Inferior parietal cortex (tissue), 1 donor: ENCODE measurements around the gene LCOR.

Source experiments
- DNase-seq: peaks from one replicate; pipeline ENCODE4 v3.0.0-alpha.2; 2016; ENCODE audit errors: extremely low spot score

Gene LCOR

DNA sequence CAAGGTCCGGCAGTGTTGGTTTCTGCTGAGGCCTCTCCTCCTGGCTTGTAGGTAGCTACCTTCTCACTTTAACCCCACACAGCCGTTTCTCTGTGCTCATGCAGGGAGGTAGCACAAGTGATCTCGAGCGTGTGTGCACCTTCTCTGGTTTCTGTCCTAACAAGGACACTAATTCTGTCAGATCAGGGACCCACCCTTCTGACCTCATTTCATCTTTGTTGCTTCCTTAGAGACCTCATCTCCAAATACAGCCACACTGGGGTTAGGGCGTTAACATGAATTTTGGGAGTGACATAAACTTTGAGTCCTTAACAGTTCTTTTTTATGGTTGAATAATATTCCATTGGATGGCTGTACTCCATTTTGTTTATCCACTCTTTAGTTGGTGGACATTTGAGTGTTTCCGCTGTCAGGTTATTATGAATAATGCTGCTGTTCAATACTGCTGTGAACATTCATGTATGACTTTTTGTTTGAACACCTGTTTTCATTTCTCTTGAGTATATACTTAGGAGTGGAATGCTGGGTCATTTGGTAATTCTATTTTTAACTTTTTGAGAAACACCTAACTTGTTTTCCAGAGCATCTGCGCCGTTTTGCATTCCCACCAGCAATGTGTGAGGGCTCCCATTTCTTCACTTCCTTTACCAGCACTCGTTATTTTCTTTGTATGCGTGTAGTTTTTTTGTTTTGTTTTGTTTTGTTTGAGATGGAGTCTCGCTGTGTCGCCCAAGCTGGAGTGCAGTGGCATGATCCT is 57.5 kb downstream of the LCOR start:
- DNase-seq = no peak

DNA sequence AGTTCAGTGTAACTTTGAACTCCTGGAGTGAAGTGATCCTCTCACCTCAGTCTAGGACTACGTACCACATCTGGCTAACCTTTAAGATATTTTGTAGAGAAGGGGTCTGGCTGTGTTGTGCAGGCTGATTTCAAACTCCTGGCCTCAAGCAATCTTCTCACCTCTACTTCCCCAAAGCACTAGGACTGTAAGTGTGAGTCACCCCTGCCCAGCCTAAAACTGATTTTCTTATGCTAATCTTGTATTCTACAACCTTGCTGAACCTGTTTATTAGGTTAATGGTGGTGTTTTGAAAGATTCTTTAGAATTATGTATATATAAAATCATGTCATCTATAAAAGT is 58.0 kb downstream of the LCOR start:
- no peak for DNase-seq

DNA sequence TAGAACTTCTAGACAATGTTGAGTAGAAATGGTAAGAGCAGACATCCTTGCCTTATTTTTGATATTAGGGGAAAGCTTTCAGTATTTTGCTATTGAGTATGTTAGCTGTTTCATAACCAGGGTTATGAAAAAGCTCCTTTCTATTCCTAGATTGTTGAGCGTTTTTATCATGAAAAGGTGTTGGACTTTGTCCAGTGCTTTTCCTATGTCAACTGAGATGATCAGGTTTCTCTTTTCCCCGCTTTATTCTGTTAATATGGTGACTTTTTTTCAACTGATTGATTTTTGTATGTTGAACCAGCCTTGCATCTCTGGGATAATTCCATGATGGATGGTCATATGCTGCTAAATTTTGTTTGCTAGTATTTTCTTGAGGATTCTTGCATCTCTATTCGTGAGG is 58.5 kb downstream of the LCOR start:
- no peak for DNase-seq

DNA sequence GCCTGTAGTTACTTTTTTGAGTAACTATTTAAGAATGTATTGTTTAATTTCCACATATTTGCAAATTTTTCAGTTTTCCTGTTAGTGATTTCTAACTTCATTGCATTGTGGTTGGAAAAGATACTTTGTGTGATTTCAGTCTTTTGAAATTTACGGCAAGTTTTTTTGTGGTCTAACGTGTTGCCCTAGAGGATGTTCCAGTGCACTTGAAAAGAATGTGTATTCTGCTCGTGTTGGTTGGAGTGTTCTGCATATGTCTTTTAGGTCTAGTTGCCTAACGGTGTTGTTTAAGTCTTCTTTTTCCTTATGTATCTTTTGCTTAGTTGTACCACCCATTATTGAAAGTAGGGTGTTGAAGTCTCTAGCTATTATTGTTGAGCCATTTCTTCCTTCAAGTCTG is 59.7 kb downstream of the LCOR start:
- no peak for DNase-seq

DNA sequence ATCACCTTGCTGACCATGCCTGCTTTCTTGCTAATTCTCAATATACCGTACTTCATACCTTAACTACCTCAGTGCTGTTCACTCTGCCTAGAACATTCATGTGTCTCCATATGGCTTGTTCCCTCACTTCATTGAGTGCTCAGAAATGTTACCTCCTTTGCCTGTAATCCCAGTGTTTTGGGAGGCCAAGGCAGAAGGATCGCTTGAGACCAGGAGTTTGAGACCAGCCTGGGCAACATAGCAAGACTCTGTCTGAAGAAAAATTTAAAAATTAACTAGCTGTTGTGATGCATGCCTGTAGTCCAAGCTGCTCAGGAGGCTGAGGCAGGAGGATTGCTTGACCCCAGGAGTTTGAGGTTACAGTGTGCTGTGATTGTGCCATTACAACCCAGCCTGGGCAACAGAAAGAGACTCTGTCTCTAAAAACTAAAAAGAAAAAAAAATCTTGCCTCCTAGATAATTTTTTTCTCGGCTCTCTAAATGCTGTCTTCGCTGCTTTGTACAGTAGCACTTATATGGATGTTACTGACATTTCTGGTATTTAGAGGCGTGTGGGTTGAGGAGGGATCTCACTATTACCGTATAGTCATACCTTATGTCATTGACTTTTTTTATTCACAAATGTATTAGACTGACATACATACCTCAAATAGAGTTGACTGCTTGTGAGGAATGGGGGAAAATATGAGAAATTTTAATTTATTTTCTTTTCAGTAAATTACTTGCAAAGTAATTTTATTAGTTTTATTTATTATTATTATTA is 63.7 kb downstream of the LCOR start:
- no peak for DNase-seq

DNA sequence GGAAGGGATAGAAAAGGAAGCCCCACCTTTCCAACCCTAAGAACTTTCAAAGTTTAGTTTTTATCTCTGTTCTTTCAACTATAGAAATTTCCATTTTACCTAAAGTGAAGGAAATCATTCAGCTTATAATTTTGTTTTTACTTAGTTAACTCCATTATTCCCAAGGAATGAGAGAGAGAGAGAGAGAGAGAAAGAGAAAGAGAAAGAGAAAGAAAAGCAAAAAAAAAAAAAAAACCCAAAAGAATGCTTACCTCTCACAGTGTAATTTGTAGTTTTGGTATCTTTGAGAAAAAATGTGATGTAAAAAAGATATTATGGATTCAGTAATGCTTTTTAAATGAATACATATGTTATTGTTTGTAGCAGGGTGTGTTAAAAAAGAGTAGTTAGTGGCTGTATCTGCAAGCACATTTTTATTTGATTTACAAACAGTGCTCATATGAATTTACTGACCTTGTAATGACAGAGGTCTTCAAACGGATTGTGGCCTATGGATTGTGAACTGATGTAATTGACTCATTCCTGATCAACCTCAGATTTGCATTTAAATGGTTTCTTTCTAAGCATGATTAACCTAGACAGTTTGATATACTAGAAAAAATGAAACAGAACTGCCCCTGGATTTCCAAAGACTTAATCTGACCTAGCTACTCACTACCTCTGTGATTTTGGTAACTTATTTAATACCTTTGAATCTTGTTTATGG is 64.9 kb downstream of the LCOR start:
- DNase-seq = no peak

DNA sequence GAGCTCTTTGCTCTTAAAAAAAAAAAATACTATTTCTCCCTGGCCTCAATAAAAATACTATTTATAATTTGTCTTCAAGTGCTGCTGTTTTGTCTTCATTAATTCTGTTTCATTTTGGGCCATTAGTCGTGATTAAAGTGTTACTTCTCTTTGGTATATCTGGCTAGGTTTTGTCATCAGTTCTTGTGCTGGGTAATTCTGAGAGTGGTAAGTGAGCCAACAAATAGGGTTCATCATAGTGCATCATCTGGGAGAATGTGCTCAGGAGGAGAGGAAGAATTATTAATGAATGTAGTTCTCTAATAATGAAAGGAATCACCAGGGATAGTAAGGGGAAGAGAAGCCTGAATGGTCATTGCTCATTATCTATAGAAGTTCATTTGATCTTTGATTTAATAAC is 70.0 kb downstream of the LCOR start:
- DNase-seq = no peak

DNA sequence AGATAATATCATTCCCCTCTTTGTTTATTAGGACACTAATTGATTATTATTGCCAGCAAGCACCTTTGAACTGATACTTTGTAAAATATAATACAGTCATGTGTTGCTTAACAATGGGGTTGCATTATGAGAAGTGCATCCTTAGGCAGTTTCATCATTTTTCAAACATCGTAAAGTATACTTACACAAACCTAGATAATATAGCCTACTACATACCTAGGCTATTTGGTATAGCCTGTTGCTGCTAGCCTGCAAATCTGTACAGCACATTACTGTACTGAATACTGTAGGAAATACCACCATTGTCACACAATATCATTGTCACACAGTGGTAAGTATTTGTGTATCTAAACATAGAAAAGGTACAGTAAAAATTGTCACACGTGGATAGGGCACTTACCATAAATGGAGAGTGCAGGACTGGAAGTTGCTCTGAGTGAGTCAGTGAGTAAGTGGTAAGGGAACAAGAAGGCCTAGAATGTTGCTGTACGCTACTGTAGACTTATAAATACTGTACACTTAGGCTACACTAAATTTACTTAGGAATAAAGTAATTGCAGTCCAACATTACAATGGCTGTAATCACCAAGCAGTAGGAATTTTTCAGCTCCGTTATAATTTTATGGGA is 70.7 kb downstream of the LCOR start:
- no peak for DNase-seq

DNA sequence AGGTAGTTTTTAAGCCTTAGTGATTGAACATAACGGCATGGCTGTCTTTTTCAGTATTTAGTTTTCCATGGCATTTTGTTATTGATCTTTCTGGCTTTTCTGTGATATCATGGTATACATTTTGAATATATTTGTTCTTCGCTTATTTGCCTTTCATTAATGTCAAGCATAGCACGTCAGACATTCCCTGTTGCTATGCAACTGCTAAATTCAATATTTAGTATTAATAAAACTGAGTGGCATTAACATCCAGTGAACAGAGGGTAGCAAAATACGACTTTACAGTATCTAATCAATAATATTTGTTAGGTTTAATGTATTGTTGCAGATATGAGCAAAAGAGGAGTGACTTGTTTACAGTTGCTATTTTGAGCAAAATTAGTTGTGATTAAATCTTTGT is 72.5 kb downstream of the LCOR start:
- no peak for DNase-seq

DNA sequence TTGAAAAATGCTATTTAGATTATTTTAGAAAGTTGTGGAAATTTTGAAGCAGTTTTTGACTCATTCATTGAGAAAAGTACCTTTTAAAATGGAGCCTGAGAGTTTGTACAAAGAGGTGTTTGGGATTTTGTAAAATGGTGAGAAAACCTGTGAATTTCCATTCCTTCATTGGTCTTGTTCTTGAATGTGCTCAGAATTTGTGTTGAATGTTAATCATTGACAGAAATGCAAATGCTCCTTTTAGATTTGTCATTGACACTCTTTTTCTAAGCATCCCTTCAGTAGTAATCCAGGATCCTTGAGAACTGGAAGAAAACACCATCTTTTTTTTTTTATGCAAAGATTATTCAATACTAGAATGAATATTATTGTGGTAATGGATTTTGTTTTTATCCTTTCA is 74.8 kb downstream of the LCOR start:
- DNase-seq = no peak

DNA sequence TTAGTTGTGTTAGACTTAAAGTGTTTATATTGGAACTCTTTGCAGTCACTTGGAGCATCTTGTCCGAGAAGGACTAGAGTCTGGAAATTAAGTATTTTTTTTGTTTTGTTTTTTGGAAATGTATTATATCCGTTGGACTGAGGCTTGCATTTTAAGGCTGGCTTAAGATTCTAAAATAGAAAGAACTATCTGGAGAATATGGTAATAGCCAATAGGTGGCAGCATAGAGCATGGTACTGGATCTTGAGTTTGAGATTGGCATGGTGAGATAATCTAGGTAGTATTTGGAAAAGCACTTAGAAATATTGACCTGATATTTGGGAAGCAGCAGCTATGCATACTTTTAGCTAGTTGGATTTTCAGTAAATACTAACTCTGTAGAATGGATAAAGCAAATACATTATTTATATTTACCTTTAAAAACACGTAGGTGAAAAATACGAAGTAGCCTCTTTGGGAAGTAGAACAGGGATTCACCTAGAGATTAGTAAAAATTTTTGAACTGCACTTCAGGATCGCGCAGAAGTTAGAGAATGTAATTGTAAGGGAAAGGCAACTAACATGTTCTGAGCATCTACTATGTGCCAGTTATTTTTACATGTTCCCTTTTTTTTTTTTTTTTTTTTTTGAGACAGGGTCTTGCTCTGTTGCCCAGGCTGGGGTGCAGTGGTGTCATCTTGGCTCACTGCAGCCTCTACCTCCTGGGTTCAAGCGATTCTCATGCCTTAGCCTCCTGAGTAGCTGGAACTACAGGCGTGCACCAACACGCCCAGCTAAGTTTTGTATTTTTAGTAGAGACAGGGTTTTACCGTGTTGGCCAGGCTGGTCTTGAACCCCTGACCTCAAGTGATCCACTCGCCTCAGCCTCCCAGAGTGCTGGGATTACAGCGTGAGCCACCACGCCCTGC is 78.6 kb downstream of the LCOR start:
- DNase-seq = peak; percentile 72

DNA sequence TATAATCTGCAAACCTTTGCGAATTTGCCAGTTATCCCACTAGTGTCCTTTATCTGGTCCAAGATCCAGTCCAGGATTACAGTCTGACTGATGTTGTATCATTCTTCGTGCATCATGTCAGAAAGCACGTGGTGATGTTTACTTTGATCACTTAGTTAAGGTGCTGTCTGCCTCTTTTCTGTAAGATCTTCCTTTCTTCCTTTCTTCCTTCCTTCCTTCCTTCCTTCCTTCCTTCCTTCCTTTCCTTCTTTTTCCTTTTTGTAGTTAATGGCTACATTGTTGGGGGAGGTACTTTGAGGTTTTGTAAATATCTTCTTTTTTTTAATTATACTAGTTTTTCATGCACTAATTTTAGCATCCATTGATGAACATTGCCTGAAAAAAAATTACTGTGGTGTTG is 80.3 kb downstream of the LCOR start:
- DNase-seq = no peak

DNA sequence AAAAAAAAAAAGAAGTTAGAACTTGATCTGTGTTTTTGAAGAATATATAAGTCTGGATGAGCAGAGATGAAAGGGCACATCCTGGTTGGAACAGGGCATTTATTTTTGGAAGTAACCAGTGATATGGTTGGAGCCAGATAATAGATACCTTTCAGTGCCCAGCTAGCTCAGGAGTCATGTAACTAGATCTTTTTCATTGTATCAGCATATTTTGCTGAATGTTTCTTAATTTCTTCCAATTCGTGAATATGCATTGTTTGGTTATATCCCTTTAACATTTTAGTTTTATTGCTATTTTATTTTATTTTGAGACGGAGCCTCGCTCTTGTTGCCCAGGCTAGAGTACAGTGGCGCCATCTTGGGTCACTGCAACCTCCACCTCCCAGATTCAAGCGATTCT is 81.8 kb downstream of the LCOR start:
- no peak for DNase-seq

DNA sequence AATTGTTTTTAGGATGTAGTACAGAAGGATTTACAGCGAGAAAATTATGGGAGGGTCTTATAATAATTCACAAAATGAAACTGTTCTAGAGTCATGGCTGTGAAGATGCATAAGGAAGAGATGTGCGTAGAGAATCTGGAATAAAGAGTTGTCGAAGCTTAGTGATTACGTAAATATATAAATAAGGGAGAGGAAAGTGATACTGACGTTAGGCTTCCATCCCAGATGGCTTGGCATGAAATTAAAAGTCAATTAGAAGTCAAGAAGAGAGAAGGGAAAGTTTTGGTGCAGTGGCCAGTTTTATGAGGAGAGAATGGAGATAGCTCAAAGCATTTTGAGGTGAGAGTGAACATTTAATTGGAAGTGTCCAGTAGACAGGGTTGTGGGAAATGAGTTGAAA is 85.5 kb downstream of the LCOR start:
- DNase-seq = no peak

DNA sequence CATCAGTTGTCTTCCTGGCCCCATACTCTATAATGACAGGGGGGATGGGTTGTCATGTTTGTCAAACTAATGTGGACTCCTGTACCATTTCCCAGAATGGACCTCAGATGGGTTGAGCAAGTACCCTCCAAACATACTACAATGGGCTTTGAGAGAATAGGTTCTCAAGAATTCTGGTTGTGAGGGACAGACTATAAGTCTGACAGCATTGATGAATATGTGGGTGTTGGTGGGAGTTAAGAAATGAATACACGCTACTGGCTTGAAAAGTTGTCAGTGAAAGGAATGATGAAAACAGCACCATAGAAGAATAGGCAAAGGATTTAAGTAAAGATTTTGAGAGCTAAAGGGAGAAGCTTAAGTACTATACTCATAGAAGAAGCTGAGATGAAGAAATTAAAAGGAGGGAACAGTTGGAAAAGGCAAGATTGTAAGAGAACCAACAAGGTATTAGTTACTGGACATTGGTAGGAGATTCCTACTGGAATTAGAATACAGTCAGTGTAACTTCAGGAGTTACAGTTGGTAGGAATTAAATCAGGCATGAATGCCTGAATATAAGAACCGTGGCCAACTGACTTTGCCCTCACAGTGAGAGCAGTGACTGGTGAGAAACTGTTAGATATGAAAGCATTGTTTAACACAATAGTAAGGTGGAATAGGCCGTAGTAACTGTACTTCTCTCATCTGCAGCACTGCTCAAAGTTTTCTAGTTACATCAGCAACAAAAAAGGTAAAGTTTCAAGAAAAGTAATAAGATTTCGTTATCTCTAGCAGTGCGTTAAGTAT is 86.3 kb downstream of the LCOR start:
- no peak for DNase-seq

DNA sequence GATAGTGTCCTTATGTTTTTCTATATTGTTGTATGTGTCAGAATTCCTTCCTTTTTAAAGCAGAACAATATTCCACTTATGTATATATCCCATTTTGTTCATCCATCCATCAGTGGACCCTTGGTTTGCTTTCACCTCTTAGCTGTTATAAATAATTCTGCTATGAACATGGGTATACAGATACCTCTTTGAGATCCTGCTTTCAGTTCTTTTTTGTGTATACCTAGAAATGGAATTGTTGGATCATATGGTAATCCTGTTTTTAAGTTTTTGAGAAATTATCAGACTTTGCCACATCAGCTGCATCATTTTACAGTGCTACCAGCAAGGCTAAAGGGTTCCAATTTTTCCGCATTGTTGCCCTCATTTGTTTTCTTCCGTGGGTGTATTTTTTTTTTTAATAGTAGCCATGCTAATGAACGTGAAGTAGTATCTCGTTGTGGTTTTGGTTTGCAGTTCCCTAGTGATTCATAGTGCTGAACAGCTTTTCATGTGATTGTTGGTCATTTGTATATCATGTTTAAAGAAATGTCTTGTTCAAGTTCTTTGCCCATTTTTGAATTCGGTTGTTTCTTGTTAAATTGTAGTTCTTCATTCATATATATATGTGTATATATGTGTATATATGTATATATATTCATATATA is 87.8 kb downstream of the LCOR start:
- DNase-seq = no peak

DNA sequence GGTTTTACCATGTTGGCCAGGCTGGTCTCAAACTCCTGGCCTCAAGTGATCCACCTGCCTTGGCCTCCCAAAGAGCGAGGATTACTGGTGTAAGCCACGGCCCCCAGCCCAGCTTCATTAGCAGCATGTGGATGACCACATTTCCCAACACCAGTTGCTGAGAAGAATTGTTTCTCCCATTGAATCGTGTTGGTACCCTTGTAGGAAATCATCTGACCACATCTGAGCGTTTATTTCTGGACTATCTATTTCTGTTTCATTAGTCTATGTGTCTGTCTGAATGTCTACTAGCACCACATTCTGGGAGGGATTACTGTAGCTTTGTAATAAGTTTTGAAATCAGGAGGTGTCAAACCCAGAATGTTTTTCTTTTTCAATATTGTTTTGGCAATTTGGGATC is 89.6 kb downstream of the LCOR start:
- no peak for DNase-seq

DNA sequence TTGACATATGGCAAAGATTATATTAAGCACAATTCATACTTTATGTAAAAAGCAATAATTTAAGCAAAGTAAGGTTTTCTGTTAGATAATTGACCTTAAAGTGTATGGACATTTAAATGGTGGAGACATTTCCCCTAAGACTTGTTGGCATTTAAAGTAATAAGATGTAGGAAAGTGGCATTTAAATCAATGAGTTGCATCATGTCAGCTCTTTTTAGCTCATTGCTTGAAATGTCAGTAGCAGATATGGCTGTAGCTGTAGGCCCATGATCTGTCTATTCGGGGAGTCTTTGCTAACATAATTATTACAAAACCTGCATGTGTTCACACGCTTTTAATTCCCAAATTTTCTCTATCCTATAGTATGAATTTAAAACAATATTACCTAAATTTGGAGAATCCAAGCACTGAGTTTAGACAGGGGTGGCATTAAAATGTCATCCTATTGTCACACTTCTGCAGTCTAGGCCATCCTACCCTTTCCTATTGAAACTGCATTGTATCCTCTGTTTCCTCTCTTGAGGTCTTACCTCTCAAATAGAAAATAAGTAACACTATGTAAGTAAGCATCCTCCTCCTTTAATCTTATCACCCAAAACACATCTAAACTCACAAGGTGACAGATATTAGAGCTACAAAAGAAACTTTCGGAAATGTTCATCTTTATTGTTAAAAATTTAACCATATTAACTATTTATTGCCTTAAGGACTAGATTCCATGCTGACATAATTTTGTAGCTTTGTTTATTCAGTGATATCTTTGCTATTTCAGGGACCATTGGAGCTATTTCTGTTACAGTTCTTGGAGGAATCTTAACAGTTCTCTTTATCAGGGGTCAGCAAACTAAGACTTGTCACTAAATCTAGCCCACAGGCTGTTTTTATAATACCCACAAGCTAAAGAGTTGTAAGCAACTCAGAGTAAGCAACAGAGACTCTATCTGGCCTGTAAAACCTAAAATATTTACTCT is 91.2 kb downstream of the LCOR start:
- DNase-seq = no peak

DNA sequence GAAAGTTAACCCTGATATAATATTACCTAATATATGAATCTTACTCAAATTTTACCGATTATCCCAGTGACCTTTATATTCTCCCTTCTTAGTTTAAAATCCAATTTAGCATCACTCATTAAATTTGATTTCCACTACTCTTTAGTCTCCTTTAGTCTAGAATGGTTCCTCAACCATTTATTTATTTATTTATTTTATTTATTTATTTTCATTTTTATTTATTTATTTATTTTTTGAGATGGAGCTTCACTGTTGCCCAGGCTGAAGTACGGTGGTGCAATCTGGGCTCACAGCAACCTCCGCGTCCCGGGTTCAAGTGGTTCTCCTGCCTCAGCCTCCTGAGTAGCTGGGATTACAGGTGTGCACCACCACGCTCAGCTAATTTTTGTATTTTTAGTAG is 92.8 kb downstream of the LCOR start:
- no peak for DNase-seq
